ENCODE measurements around the gene RNASE11.
"Not testable (repeated sequence)": the region's sequence is repeated elsewhere in the genome, so short reads cannot be mapped to it uniquely, and the experiment has no call there.

RNASE11 gene

GRCh38 chr14:20587489-20588154 is at the start of gene RNASE11:
Gene RNASE11, minus strand, starts transcription at chr14:20588001.
- DNase-seq = no peak

GRCh38 chr14:20632831-20633691 is 45.3 kb upstream of the RNASE11 start:
- DNase-seq = peak; percentile 83

GRCh38 chr14:20632448-20632830 is 44.6 kb upstream of the RNASE11 start:
- peak; percentile 53 for DNase-seq

GRCh38 chr14:20631880-20632389 is 44.1 kb upstream of the RNASE11 start:
- no peak for DNase-seq

GRCh38 chr14:20631023-20631879 is 43.5 kb upstream of the RNASE11 start:
- DNase-seq = peak; percentile 77

- DNase-seq = peak; percentile 69
These were observed 42.7 kb upstream of the RNASE11 start for GRCh38 chr14:20630340-20631022.

GRCh38 chr14:20628063-20628854 is 40.5 kb upstream of the RNASE11 start:
- no peak for DNase-seq

GRCh38 chr14:20627346-20628027 is 39.7 kb upstream of the RNASE11 start:
- DNase-seq = no peak

GRCh38 chr14:20626274-20626673 is 38.5 kb upstream of the RNASE11 start:
- peak; percentile 43 for DNase-seq

- DNase-seq = peak; percentile 67
These were observed 36.8 kb upstream of the RNASE11 start for GRCh38 chr14:20624495-20625070.

- DNase-seq = peak; percentile 41
These were observed 36.0 kb upstream of the RNASE11 start for GRCh38 chr14:20623798-20624197.

GRCh38 chr14:20622816-20623291 is 35.1 kb upstream of the RNASE11 start:
- DNase-seq = no peak

- no peak for DNase-seq
These were observed 33.1 kb upstream of the RNASE11 start for GRCh38 chr14:20620798-20621478.

GRCh38 chr14:20619688-20620087 is 31.9 kb upstream of the RNASE11 start:
- DNase-seq = not testable (repeated sequence)

- DNase-seq = no peak
These were observed 30.5 kb upstream of the RNASE11 start for GRCh38 chr14:20618271-20618749.

- DNase-seq = no peak
These were observed 29.6 kb upstream of the RNASE11 start for GRCh38 chr14:20617138-20618003.

- DNase-seq = no peak
These were observed 28.2 kb upstream of the RNASE11 start for GRCh38 chr14:20615996-20616395.

GRCh38 chr14:20614038-20614840 is 26.4 kb upstream of the RNASE11 start:
- DNase-seq = peak; percentile 50

Measured in stimulated activated CD8-positive, alpha-beta memory T cell treated with anti-CD3 and anti-CD28 coated beads, Interleukin-4, amount 100 ng/mL, for 48 hours (primary cell).